ENCODE measurements around the gene CACNA1A.

DNA sequence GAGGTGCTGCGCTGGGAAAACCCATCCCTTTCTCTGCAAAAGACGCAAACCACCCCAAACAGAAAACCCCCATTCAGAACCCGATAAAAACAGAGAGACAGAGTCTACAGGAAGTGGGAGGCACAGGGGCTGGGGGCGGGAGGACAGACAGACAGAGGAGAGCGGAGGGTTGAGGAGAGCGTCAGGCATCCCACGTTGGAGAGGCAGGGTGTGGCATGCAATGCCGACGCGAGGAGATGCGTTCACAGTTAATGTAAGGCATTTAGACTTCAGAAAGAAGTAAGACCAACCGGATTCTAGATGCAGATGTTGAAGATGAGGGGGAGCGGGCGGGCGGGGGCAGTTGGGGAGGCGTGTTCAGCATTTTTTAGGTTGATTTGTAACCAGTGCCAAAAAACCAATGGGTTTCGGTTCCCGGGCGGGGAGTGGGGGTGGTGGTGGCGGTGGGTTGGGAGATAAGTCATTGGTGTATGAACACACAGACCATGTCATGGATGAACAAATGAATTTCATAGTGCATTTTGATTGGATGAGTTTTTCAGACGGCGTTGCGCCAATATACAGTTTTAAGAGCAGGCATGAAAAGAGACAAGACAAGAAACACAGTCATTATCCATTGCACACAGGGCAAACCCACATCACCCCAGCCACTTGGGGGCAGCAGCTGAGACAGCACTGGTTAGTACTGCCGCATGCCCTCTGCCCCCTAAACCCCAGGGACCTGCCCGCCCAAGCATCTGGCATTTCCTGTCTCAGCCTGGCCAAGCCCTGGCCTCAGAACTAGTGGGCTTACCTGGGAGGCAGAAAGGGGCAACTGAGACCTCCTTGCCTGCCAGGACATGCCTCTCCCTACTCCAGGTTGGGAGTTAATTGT, 264.8 kb downstream of the CACNA1A start:
- no peak for TF ChIP-seq CTCF (IDR thresholded peaks at IDR 0.05; ENCODE audit: insufficient read depth, low read length, poor library complexity, severe bottlenecking)
- no peak for TF ChIP-seq EZH2phosphoT487 (conservative IDR thresholded peaks at IDR 0.05; ENCODE audit: low read length)

Measured in SU-DHL-6 (cell line).